Esophagus squamous epithelium (tissue), 4 donors: ENCODE measurements around the gene PCSK6.

Experiments used
- CTCF ChIP-seq, 6 experiments: fragments of 450-650 bp in 4 of 6; fragments of 200-600 bp in 2 of 6; sonication (generic) in 2 of 6; IDR thresholded peaks; one replicate each; pipeline ENCODE4 v1.5.1; 2016 to 2019; ENCODE audit warnings: antibody characterized with exemption in 6 of 6, mild to moderate bottlenecking in 4 of 6, moderate library complexity in 4 of 6
- POLR2A ChIP-seq, 4 donors: fragments of 450-650 bp; IDR thresholded peaks; one replicate each; pipeline ENCODE4 v1.6.1; 2017; ENCODE audit warnings: antibody characterized with exemption in 4 of 4, mild to moderate bottlenecking in 4 of 4, moderate library complexity in 3 of 4

- TF ChIP-seq CTCF (IDR thresholded peaks at IDR 0.05) = no peak
- no peak for TF ChIP-seq POLR2A (IDR thresholded peaks at IDR 0.05)
Measured at GRCh38 chr15:101445562-101446517, 43.7 kb downstream of the PCSK6 start.
